Measurements from ENCODE around the gene FLT4.

GRCh38 chr5:180618487-180618828 is 30.9 kb downstream of the FLT4 start:
- no peak for TF ChIP-seq CTCF (IDR thresholded peaks at IDR 0.05)
- TF ChIP-seq POLR2A (IDR thresholded peaks at IDR 0.05) = no peak

Data from lower leg skin (tissue), 3 donors.